Activated naive CD8-positive, alpha-beta T cell treated with anti-CD3 and anti-CD28 coated beads, Interleukin-2, amount 50 U/mL, for 16 hours (primary cell): ENCODE results near the gene NTNG2.
"Not testable (repeated sequence)": the region's sequence is repeated elsewhere in the genome, so short reads cannot be mapped to it uniquely, and the experiment has no call there.

Experiments used
- DNase-seq: peaks from one replicate; pipeline ENCODE4 v3.0.0-alpha.2; 2020; ENCODE audit warnings: low read depth, low spot score

Gene NTNG2

GRCh38 chr9:132250324-132251262 is 88.7 kb downstream of the NTNG2 start:
- no peak for DNase-seq

- DNase-seq = no peak
Observed at GRCh38 chr9:132260846-132261245, 99.0 kb downstream of the NTNG2 start.

GRCh38 chr9:132266017-132266416 is 104.2 kb downstream of the NTNG2 start:
- DNase-seq = no peak

GRCh38 chr9:132267660-132268059 is 105.8 kb downstream of the NTNG2 start:
- DNase-seq = no peak

GRCh38 chr9:132268725-132269352 is 107.0 kb downstream of the NTNG2 start:
- peak; percentile 30 for DNase-seq

- DNase-seq = not testable (repeated sequence)
Observed at GRCh38 chr9:132269704-132270516, 108.1 kb downstream of the NTNG2 start.

- DNase-seq = no peak
Observed at GRCh38 chr9:132274861-132275260, 113.0 kb downstream of the NTNG2 start.

- no peak for DNase-seq
Observed at GRCh38 chr9:132283165-132283564, 121.3 kb downstream of the NTNG2 start.

GRCh38 chr9:132283863-132284262 is 122.0 kb downstream of the NTNG2 start:
- no peak for DNase-seq

- DNase-seq = no peak
Observed at GRCh38 chr9:132287256-132287760, 125.5 kb downstream of the NTNG2 start.

GRCh38 chr9:132288361-132288760 is 126.5 kb downstream of the NTNG2 start:
- DNase-seq = no peak

- no peak for DNase-seq
Observed at GRCh38 chr9:132288966-132289365, 127.1 kb downstream of the NTNG2 start.

GRCh38 chr9:132293145-132293721 is 131.4 kb downstream of the NTNG2 start:
- DNase-seq = no peak
